Esophagus squamous epithelium (tissue), 5 donors: Measurements from ENCODE around the gene STEAP1B. TPM values are rescaled to one million over a fixed set of nuclear protein-coding genes. Genes with fewer than 3 reads are reported as not detected.
A peak's percentile ranks its signal among the peaks of the same experiment; 100 is the strongest.

Experiments
- DNase-seq: peaks from one replicate; lab custom pipeline; 2025; lab: John Stamatoyannopoulos, UW
- H3K27ac ChIP-seq, 4 donors: fragments of 200-600 bp; sonication (generic); one replicate each; pipeline ENCODE4 v1.5.1; 2016 to 2019; ENCODE audit warnings: mild to moderate bottlenecking in 1 of 4
- H3K27me3 ChIP-seq, 4 donors: fragments of 200-600 bp; sonication (generic); 1 replicate in 3 of 4; 2 replicates in 1 of 4; pipeline versions ENCODE4 v1.5.1 to v1.6.0; 2017 to 2021; ENCODE audit warnings: antibody characterized with exemption in 1 of 4
- H3K36me3 ChIP-seq, 3 donors: fragments of 200-600 bp; sonication (generic); one replicate each; pipeline ENCODE4 v1.5.1; 2016 to 2019
- H3K4me1 ChIP-seq, 3 donors: fragments of 200-600 bp; sonication (generic); one replicate each; pipeline ENCODE4 v1.5.1; 2017 to 2019
- H3K4me3 ChIP-seq, 4 donors: fragments of 200-600 bp; sonication (generic); 1 replicate in 3 of 4; 2 replicates in 1 of 4; pipeline ENCODE4 v1.5.1; 2016 to 2019; ENCODE audit warnings: mild to moderate bottlenecking in 2 of 4, moderate library complexity in 1 of 4
- H3K9me3 ChIP-seq, 3 donors: fragments of 200-600 bp; sonication (generic); one replicate each; pipeline ENCODE4 v1.5.1; 2016 to 2019
- CTCF ChIP-seq, 6 experiments: fragments of 450-650 bp in 4 of 6; fragments of 200-600 bp in 2 of 6; sonication (generic) in 2 of 6; IDR thresholded peaks; one replicate each; pipeline ENCODE4 v1.5.1; 2016 to 2019; ENCODE audit warnings: antibody characterized with exemption in 6 of 6, mild to moderate bottlenecking in 4 of 6, moderate library complexity in 4 of 6
- POLR2A ChIP-seq, 4 donors: fragments of 450-650 bp; IDR thresholded peaks; one replicate each; pipeline ENCODE4 v1.6.1; 2017; ENCODE audit warnings: antibody characterized with exemption in 4 of 4, mild to moderate bottlenecking in 4 of 4, moderate library complexity in 3 of 4
- WGBS, 2 donors: methylation state at CpG; one replicate each; pipeline ENCODE4 v1.1.5; 2018; 5-methylcytosine and 5-hydroxymethylcytosine counted together
- intact Hi-C: fragments of 100-400 bp; cut with DNase I; formaldehyde crosslinking; loops from one replicate; pipeline ENCODE4 v1.15.0; 2022
- total RNA-seq, 4 donors: library from RNA; depleted of rRNA; stranded (reverse); fragments of >200 nt; gene quantifications; one replicate each; pipeline ENCODE4 v1.1.0, GENCODE V29; 2016
- donor health status: DM: yes; HTN: yes; CAD: no.

The STEAP1B gene
- total RNA-seq, 4 donors from 2014 or later, result 0.29 to 13.1 (median 0.69) TPM

GRCh38 chr7:22386865-22387264 is 113.1 kb downstream of the STEAP1B start:
- Histone ChIP-seq H3K36me3 (no peaks in the 10 kb centered on the region), H3K4me1 (peaks cover 0 to 5% (median 0%) of the 10 kb centered on the region in 3 donors), H3K4me3 (no peak overlapping the region), H3K9me3 (no peaks in the 10 kb centered on the region), H3K27me3 (no peaks in the 10 kb centered on the region), H3K27ac (no peak overlapping the region)
- WGBS, 2 donors, result 79 to 88% methylated on average over 1 of the region's 1 CpG
- TF ChIP-seq CTCF (IDR thresholded peaks at IDR 0.05) (no peak), POLR2A (IDR thresholded peaks at IDR 0.05) (no peak)
- DNase-seq, result no peak
- intact Hi-C loops, result no loop called here

- WGBS, 2 donors, result 81 to 92% methylated on average over 2 of the region's 2 CpGs
- peaks cover 0 to 5% (median 0%) of the 10 kb centered on the region in 3 donors for H3K4me1 ChIP-seq
- H3K27me3 ChIP-seq, result no peaks in the 10 kb centered on the region
- H3K27ac ChIP-seq, result no peak overlapping the region
- H3K36me3 ChIP-seq, result no peaks in the 10 kb centered on the region
- no peak for DNase-seq
- TF ChIP-seq POLR2A (IDR thresholded peaks at IDR 0.05) (no peak), CTCF (IDR thresholded peaks at IDR 0.05) (no peak)
- no peaks in the 10 kb centered on the region for H3K9me3 ChIP-seq
- intact Hi-C loops, result no loop called here
- H3K4me3 ChIP-seq, result no peak overlapping the region
Measured at GRCh38 chr7:22386206-22386858, 113.7 kb downstream of the STEAP1B start.

GRCh38 chr7:22385326-22385725 is 114.7 kb downstream of the STEAP1B start:
- TF ChIP-seq CTCF (IDR thresholded peaks at IDR 0.05) (no peak), POLR2A (IDR thresholded peaks at IDR 0.05) (no peak)
- WGBS, 2 donors, result 81 to 91% methylated on average over 4 of the region's 4 CpGs
- intact Hi-C loops, result no loop called here
- H3K4me1 ChIP-seq, result no peaks in the 10 kb centered on the region
- H3K9me3 ChIP-seq, result no peaks in the 10 kb centered on the region
- no peak overlapping the region for H3K4me3 ChIP-seq
- no peaks in the 10 kb centered on the region for H3K36me3 ChIP-seq
- no peak for DNase-seq
- no peak overlapping the region for H3K27ac ChIP-seq
- no peaks in the 10 kb centered on the region for H3K27me3 ChIP-seq

- DNase-seq, result no peak
- intact Hi-C loops, result no loop called here
- WGBS, 2 donors, result 85 to 89% methylated on average over 1 to 2 of the region's 2 CpGs
- Histone ChIP-seq H3K36me3 (no peaks in the 10 kb centered on the region), H3K4me3 (no peak overlapping the region), H3K9me3 (no peaks in the 10 kb centered on the region), H3K4me1 (no peaks in the 10 kb centered on the region), H3K27me3 (no peaks in the 10 kb centered on the region), H3K27ac (no peak overlapping the region)
- TF ChIP-seq POLR2A (IDR thresholded peaks at IDR 0.05) (no peak), CTCF (IDR thresholded peaks at IDR 0.05) (no peak)
Measured at GRCh38 chr7:22380333-22380732, 119.7 kb downstream of the STEAP1B start.

- Histone ChIP-seq H3K9me3 (no peaks in the 10 kb centered on the region), H3K4me3 (no peak overlapping the region), H3K36me3 (no peaks in the 10 kb centered on the region), H3K4me1 (peaks cover 0 to 6% (median 0%) of the 10 kb centered on the region in 3 donors), H3K27me3 (no peaks in the 10 kb centered on the region), H3K27ac (peak overlapping the region in 1 of 4 donors; percentile 19)
- DNase-seq, result no peak
- intact Hi-C loops, result no loop called here
- TF ChIP-seq CTCF (IDR thresholded peaks at IDR 0.05) (no peak), POLR2A (IDR thresholded peaks at IDR 0.05) (no peak)
- WGBS, 2 donors, result 73 to 85% methylated on average over 7 of the region's 7 CpGs
Measured at GRCh38 chr7:22378199-22378980, 121.6 kb downstream of the STEAP1B start.
